ENCODE results near the gene CES5A.
"Not testable (repeated sequence)": the region's sequence is repeated elsewhere in the genome, so short reads cannot be mapped to it uniquely, and the experiment has no call there.

The CES5A gene

DNA sequence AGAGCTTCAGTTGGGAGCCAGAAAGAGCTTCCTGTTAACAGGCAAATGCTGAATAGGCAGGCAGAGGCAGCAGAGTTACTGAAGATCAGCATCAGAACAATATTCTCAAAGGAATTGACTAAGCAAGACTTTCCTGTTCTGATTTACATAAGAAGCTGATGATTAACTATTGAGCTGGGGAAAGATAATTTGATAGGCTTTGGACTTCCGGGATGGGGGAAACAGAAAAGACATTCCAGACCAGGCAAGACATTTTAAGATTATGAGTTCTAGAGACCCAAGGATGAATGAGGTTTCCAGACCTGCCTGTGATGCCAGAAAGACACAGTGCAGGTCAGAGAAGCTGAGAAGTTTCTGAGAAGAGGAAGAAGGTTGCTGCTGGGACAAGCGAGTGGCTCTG, at the start of gene CES5A:
CES5A (minus strand) TSS at position 101 of the 400 bp plus-strand sequence. CDS start 152 bp downstream, outside the sequence.
- DNase-seq, result no peak

DNA sequence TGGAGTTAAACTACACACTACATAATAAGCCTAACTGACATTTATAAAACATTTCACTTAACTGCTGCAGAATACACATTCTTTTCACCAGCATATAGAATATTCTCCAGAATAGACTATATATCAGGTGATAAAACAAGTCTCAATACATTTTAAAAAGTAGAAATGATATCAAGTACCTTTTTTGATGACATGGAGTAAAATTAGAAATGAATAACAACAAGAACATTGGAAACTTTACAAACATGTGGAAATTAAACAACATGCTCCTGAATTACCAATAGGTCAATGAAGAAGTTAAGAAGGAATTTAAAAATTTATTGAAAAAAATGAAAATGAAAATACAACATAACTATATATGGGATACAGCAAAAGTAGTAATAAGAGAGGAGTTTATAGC, 47.5 kb upstream of the CES5A start:
- no peak for DNase-seq

- DNase-seq, result no peak
Observed at GRCh38 chr16:55917373-55918160, 42.4 kb upstream of the CES5A start.

- no peak for DNase-seq
Observed at GRCh38 chr16:55915096-55915827, 40.1 kb upstream of the CES5A start.

DNA sequence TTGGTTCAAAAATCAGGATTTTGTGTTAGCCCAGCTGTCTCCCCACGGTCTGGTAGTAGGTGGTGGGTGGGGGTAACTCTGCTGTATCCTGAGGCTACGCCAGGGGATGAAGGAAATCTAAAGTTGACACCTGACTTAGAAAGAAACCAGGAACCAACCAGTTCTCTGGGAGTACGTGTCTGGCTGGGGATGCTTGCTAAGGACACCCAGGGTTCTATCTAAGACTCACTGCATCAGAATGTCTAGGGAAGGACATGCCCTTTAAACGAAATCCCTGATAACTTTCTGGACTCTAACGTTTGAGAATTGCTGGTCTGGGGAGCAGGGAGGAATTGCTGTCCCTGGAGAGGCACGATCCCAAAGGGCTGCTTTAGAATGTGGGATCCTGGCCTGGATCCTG, 39.2 kb upstream of the CES5A start:
- DNase-seq, result no peak

DNA sequence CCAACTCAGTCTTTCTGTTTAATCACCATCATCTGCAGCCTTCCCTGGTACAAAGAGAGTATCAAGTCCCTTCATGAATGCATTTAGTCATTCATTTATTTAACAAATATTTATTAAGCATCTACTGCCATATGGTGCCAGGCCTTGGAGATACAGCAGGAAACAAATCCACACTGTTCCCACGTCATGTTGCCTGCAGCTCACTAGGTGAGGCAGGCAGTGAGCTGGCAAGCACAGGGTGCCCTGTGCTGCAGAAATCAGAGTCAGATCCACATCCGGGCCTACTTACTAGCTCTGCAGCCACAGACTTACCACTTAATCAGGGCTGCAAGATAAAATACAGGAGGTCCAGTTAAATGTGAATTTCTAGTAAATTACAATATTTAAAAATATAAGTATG, 38.5 kb upstream of the CES5A start:
- no peak for DNase-seq

- not testable (repeated sequence) for DNase-seq
Observed at GRCh38 chr16:55913121-55913520, 37.9 kb upstream of the CES5A start.

GRCh38 chr16:55912022-55912421, 36.8 kb upstream of the CES5A start:
- DNase-seq, result no peak

DNA sequence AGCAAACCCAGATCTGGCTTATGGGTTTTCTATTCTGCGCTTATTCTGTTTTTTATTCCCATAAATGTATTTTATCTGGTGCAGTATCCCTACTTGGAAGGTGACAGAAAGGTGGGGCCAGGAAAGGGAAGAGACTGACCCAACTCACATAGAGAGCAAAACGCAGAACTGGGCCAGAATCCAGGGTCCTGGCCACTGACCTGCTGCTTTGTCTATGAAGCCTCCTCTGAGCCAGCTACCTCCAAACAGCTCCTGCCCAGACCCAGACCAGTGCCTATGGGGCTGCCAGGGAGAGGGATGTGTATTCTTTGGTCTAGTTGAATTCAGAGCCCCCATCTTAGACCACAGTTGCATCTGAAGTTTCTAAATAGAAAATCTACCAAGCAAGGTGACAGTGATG, 36.4 kb upstream of the CES5A start:
- no peak for DNase-seq

DNA sequence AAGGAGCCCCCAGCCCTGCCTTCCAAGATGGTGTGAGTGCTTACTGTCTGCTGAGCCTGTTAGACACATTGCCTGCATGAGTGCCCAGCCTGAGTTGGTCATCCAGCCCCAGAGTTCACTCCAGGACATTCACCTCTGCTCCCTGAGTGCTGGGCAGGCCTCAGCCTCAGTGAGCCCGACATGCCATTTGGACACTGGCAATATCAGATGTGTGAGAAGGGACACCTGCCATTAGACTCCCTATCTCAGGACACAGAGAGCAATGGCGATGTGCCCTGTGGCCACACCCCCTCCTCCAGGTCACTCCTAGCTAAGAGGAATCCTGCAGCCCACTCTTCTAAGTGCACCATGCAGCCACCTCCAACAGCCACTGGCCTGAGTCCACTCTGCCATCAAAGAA, 34.7 kb upstream of the CES5A start:
- DNase-seq, result no peak

DNA sequence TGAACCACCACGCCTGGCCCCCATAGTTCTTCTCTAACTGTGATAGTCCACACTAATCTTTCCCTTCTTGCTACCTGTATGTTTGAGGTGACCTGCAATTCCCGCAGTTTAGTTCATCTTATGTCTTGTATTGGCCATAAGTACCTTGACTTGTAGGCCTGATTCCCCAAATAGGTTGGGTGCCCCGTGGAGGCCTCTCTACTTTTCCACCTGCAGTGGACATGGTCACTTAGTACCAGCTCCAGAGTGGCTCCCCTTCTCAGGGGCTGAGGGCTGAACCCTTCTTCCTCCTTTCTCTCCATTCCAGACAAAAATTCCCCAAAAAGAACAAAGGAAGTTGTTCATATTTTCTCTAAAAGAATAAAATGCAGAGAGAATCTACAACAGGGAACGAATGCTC, 33.5 kb upstream of the CES5A start:
- no peak for DNase-seq

GRCh38 chr16:55907661-55908060, 32.5 kb upstream of the CES5A start:
- no peak for DNase-seq

DNA sequence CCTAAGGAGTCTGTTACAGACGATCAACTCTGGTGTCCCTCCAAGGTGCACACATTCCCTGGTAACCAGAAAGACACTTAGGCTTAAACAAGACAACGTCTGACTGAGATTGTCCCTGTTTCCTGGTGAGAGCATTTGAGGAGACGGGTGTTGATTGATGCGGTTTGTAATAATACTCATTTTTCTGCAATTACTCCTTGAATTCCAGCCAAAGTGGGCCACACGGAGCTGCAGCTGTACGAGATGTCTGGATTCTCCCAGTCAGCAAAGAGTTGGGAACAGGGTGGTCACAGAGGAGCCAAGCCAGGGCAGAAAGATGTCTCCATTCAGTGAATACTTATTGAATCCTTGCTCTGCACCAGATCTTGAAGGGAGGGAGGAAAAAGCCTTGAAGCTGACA, 30.9 kb upstream of the CES5A start:
- DNase-seq, result no peak

DNA sequence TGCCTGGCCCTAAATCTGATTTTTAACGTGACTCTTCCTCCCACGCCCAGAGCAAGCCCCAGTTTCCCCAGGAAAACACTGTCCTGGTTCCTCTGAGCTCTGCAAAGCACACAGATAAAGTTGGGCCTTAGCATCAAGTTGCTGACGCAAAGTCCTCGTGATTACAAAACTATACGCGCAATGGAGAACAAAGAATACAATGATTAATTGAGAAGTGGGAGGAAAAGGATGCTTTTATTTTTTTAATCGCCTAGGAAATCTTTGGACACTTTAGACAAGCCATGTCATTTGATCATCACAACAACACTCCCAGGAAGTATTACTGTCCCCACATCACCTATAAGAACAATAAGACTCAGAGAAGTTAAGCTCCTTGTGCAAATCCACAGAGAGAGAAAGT, 30.5 kb upstream of the CES5A start:
- DNase-seq, result no peak

- DNase-seq, result no peak
Observed at GRCh38 chr16:55901566-55902217, 26.5 kb upstream of the CES5A start.

- no peak for DNase-seq
Observed at GRCh38 chr16:55900616-55901393, 25.6 kb upstream of the CES5A start.

GRCh38 chr16:55899857-55900256, 24.7 kb upstream of the CES5A start:
- DNase-seq, result no peak

- DNase-seq, result no peak
Observed at GRCh38 chr16:55898592-55898991, 23.4 kb upstream of the CES5A start.

DNA sequence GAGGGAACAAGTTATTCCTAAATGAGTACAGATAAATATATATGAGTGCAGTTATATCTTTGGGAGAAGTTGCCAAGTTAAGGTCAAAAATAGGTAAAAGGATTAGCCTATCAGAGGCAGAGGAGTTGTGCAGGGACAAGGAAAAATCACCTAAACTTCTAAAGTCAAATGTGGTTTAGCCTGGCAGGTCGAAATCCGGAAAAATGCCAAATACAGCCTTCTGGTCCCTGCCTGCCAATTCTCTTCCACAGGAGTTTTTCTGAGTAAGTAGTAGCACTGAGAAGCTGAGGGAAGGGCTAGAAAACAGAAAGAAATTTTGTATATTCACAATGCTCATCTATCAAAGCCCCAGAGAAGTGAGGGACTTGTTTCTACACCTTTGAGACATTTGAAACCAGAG, 17.6 kb upstream of the CES5A start:
- DNase-seq, result no peak

- DNase-seq, result no peak
Observed at GRCh38 chr16:55889518-55889917, 14.3 kb upstream of the CES5A start.

GRCh38 chr16:55888546-55888945, 13.4 kb upstream of the CES5A start:
- DNase-seq, result no peak

DNA sequence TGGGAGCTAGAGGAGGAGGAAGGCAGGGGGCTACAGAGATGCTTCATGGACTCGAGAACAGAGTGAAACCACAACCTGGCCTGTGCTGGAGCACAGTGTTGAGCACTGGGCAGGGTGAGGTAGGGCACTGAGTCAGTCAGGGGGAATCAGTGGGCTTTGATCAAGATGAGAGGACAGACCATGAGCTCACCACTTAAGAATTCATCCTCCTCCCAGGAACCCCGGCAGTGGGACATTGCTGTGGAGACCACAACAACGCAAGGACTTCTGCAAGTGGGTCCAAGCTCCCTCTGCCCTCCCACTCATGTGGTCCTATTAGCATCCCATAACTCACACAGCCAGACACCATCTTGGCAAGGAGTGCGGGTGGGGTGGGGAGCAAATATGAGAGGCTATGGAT, 1.7 kb upstream of the CES5A start:
- DNase-seq, result no peak

DNA sequence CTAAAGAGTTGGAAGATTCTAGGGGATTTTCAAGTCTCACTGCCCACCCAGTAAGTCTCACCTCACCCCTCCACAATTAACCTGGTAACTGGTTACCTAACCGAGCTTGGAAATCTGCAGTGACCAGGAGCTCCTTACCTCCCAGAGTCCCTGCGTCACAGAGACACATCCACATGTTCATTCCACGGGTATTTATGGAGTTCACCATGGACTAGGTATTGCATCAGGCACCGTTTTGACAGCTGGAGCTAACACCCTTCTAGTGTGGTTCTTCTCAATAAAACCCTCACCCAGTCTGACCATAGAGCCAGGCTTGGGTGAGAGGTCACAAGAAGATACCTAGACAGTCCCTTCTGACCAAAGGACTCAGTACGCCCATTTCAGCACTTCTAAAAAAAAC, 2.1 kb downstream of the CES5A start:
- DNase-seq, result no peak
